GM18505 (cell line): ENCODE measurements around the gene TMEM95.

Source experiments
- ATAC-seq: cut with Tn5 transposase; IDR thresholded peaks from one replicate; pipeline ENCODE4 v1.9.1; 2021; ENCODE audit not compliant: unreplicated experiment
- POLR2A ChIP-seq: IDR thresholded peaks from 4 replicates; pipeline ENCODE4 v1.6.1; 2011; ENCODE audit warnings: borderline replicate concordance; ENCODE audit not compliant: insufficient read depth, insufficient read length; ENCODE audit errors: extremely low read depth

Gene TMEM95, protein sequence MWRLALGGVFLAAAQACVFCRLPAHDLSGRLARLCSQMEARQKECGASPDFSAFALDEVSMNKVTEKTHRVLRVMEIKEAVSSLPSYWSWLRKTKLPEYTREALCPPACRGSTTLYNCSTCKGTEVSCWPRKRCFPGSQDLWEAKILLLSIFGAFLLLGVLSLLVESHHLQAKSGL

DNA sequence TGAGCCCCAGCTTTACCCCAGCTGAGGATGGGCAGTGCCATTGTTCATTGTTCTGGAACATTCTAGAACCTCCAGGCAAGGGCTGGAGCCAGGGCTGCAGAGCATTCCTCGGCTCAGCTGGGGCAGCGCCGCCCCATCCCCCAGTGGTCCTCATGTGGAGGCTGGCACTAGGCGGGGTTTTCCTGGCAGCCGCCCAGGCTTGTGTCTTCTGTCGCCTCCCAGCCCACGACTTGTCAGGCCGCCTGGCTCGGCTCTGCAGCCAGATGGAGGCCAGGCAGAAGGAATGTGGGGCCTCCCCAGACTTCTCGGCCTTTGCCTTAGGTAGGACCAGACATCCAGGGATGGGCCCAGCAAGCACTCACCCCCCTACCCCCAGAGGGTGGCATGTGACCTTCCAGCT lies at the start of gene TMEM95:
TSS of gene TMEM95 (plus strand) at position 104 of the 400 bp plus-strand sequence. CDS start at position 153, 49 bp downstream.
- ATAC-seq, result no peak
- no peak for TF ChIP-seq POLR2A

DNA sequence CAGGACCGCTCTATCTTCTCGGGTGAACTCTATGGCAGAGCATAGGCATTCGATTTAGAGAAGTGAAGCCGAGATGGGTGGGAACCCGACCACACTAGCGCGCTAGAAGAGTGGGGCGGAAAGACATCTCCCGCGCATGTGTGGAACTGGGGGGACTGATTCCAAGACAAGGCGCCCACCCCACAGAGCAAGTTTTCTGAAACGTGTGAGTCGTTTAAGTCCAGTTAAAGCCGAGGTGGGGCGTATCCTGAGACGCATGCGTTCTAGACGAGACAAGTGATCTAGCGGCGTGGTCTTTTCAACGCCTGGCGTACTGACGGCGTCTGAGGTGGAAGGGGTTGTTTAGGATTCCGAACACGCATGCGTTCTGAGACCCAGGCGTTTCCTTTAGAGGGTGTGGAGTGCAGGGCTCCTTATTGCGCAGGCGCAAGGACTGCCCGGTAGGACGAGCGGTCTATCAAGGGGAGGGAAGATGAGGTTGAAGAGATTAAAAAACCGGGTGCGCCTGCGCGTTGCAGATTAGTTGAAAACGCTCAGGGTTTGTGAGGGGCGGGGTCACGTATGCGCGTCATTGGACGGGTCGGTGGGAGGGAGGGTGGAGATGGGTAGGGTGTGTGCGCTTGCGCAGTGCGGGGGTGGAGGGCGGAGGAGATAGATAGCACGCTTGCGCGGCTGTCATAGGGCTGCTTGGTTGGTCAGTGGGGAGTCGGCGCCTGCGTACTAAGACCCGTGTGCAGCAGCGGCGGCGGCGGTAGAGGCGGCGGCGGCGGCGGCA lies 47.9 kb upstream of the TMEM95 start, which contains the start of gene EIF5A:
TSS of gene EIF5A (plus strand) at position 718 of the 775 bp plus-strand sequence. CDS start 2,008 bp downstream, outside the sequence.
- ATAC-seq, result peak; percentile 67
- TF ChIP-seq POLR2A, result peak; percentile 86

DNA sequence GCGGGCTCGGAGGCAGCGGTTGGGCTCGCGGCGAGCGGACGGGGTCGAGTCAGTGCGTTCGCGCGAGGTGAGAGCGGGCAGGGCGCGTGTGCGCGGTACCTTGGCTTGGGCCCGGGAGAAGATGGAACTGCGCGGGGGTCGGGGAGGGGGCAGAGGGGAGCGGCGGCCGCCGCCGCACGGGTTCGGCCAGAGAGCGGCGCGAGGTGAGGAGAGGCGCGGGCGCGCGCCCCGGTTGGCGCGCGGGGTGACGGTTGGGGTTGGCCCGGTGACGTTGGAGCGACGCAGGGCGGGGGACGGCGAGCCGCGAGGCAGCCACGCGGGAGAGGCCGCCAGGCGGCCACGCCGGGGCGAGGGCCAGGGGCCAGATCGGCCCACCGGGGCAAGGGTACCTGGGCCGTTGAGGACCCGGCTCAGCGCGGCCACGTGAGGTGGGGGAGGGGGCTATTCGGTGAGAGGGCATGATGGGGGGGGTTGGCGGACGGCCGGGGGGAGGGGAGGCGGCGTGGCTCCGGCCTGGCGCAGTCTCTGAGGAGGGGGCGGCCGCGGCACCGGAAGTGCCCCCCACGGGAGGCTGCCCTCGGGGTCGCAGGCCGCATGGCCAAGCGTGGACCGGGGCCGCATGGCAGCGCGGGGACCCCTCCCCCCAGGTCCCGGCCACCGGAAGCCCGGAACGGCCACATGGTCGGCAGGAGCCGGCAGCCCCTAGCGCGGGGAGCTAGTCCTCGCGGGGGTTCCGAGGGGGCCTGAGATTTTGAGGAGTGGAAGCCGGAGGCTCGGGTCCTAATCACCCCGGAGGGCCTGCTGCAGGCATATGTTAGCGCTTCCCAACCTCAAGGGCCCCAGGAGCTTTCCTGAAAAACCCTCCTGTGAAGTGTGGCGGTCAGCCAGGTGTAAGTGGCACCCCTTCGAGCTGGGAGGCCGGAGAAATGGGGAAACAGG lies 47.0 kb upstream of the TMEM95 start:
- ATAC-seq, result peak; percentile 9
- no peak for TF ChIP-seq POLR2A

DNA sequence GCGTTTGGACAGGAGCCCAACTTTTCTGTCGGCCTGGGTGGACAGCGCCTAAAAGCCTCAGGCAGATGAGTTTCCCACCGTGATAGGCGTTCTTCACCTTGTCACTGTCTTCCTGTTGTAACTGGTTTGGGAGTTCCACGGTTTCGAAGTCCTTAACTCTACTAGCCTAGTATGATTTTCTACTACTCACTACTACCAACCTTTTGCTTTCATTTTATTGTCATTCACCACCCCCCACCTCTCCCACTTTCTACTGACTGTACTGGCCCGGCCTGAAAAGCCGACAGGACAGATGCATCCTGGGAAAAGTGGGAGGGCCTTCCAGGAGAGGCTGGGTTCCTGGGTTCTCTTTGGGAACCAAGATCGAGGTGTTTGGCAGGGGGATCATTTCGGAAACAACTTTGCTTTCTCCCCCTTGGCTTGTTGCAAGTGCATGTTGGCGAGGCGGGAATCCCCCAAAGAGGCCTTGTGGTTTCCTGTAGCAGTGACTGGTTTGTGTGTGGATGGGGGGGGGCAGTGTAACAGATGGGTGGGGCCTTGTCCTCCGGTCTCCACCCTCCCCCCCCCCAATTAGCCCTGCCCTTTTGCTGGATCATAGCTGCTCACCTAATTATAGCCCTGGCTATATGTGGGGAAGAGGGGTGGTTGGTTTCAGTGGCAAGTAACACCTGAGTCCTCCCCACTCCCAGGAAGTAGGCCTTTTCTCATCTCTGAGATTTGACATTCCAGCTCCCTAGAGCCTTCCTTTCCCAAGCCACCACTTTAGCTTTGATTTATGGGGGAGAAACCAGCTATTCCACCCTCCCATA lies 46.1 kb upstream of the TMEM95 start:
- TF ChIP-seq POLR2A, result peak; percentile 57
- peak; percentile 17 for ATAC-seq

DNA sequence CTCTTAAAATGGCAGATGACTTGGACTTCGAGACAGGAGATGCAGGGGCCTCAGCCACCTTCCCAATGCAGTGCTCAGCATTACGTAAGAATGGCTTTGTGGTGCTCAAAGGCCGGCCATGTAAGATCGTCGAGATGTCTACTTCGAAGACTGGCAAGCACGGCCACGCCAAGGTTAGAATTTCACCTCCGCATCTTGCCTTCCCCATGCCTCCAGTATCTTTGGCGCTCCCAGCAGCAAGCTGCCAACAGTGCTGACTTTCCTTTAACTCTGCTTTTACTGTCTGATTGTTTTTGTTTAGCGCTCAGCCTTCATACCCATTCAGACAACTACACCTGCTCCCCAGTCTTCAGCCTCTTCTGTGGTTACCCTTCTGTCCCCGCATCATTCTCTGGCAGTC lies 45.3 kb upstream of the TMEM95 start:
- no peak for ATAC-seq
- no peak for TF ChIP-seq POLR2A

DNA sequence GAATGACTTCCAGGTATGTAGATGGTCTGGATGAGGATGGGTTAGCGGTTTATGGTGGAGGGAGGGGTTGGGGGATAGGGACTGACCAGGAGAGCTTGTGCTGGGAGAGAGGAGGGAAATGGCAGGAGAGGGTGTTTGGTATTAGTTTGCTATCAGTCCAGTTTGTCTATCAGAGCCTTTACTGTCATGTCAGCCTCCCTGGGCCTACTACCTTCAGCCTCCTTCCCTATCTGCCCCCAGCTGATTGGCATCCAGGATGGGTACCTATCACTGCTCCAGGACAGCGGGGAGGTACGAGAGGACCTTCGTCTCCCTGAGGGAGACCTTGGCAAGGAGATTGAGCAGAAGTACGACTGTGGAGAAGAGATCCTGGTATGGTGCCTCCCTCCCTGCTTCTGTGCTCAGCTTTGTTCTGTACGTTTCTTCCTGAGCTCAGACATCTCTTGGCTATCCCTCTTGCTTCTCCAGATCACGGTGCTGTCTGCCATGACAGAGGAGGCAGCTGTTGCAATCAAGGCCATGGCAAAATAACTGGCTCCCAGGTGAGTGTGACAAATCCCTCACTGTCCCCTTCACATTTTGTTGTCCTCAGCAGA lies 43.7 kb upstream of the TMEM95 start:
- TF ChIP-seq POLR2A, result peak; percentile 29
- no peak for ATAC-seq

DNA sequence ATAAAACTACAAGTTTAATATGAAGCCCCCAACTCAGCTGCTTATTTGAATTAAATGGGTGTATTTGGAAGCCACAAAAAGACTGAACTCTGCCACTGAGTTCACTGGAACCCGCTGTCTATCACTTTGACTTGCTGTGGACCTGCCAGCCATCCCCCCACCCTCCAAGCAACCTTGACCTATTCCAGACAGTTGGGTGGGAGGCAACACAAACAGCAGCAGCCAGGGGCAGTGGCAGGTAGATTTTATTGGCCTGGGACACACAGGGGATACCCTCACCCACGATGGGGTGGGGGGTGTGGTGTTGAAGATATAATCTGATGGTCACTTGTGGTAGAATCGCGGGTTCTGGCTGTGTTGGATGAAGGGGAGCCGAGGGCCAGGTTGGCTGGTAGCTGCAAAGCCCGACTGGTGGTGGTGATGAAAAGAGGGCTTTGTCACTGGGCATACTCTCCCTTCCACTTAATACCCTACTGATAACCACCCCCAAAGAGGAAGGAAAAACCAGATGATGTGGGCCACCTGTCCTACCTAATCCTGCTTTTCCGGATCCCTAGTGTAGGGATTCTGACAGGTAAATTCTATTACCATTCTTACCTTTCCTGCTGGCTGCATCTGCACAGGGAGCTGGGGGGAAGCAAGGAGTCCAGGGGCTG lies 42.4 kb upstream of the TMEM95 start:
- peak; percentile 38 for TF ChIP-seq POLR2A

DNA sequence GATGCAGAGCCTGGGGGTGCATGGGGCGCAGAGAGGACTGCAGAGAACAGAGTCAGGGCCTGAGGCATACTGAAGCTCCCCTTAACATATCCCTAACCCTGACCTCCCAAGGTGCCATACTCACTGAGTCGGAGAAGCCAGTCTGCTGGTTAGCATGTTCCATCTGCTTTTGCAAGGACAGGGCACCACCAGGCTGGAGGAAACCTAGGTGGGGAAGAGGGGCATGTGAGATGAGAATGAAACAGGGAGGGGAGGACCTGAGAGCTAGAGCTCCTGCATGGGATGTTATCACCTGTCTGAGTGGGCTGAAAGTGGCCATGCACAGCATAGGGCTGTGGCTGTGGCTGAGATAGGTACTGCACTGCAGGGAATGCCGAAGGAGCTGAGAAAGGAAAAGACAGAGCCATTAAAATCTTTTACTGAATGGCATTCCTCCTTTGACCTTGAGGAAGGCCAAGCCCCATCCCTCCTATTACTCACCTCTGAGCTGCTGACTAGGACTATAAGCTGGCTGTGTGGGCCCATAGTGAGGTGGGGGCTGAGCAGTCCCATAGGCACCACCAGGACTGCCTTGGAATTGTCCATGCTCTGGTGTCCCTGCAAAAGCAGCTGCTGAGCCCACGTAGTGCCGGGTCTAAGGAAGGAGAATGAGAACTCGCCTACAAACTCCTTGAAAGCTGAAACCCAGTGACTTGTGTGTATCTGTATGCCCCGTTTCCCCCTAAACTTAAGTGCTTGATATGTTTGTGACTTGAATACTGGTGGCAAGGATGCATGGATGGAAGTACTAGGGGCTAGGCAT lies 41.7 kb upstream of the TMEM95 start:
- no peak for ATAC-seq
- TF ChIP-seq POLR2A, result no peak

More for the DNA sequence above, 42.4 kb upstream of the TMEM95 start:
- ATAC-seq, result no peak

DNA sequence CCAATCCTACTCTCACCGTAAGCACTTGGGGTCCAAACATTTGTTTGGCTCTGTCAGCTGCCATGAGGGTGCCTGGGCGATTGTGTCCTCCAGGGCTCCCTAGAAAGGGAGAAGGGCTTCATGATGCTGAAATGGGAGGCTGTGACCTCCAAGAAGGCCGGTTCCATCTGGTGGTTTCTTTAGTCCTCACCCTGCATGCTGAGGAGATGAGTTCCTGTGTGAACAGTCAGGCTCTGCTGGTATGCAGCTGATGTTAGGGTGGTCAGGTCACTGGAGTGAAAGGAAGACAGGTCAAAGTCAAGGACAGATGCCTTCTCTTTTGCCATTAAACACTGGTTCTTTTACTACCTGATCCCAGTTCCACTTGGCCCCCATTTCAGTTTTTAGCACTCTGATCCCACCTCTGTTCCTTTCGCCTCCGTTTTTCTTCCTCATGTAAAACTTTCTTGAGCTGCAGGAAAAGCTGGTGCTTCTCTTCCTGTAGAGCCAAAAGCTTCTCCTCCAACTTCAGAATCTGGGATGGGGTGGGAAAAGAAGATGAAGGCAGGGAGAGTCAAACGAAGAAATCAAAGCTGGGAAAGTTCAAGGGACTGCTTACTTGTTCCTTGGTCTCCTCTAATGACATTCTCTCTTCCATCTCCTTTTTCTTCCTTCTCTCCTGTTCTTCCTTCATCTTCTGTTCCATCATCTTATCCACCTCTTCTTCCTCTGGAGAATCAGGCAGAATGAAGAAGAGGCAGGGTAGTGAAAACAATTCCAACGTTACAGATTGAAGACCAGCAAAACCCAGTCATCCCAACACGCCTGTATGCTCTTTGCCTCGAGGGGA lies 40.9 kb upstream of the TMEM95 start:
- no peak for ATAC-seq
- peak; percentile 43 for TF ChIP-seq POLR2A
